Stimulated activated CD4-positive, alpha-beta T cell treated with anti-CD3 and anti-CD28 coated beads, TNF-alpha, amount 100 ng/mL, for 1 hour (primary cell): ENCODE results near the gene PPARA.
"Not testable (repeated sequence)": the region's sequence is repeated elsewhere in the genome, so short reads cannot be mapped to it uniquely, and the experiment has no call there.

Experiments
- DNase-seq, 3 donors: peaks; one replicate each; pipeline ENCODE4 v3.0.0-alpha.2; 2020; ENCODE audit warnings: low read depth in 3 of 3, low spot score in 1 of 3

PPARA gene

DNA sequence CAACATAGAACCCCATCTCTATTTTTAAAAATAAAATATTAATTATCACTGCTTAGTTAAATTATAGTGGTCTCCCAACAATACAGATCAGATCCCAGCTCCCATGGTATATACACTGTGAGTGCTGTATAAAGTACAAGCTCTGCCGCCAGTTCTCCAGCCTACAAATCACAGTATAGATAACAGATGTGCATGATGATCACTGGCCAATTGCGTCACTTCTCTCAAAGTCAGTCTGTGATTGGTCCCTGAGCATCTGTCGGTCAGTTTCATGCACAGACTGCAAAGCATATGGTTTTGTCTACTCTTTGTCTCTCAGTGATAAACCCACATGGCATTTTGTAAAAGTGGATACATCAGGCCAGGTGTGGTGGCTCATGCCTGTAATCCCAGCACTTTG, 15.7 kb downstream of the PPARA start:
- DNase-seq = no peak

DNA sequence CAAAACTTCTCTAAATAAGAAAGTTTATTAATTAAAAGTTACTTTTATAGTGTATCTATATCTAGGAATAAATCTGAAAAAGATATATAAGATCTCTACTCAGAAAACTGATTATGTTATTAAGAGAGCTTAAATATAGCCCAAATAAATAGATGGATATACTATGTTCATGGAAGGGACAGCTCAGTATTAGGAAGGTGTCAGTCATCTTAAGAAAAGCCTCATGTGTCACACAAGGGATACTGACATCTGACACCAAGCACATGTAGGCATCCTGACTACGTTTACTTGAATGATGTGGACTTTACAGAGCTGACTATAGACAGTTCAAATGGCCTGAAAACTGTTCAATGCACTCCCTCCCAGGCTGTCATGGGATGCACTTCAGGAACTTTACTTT, 19.3 kb downstream of the PPARA start:
- DNase-seq = no peak

DNA sequence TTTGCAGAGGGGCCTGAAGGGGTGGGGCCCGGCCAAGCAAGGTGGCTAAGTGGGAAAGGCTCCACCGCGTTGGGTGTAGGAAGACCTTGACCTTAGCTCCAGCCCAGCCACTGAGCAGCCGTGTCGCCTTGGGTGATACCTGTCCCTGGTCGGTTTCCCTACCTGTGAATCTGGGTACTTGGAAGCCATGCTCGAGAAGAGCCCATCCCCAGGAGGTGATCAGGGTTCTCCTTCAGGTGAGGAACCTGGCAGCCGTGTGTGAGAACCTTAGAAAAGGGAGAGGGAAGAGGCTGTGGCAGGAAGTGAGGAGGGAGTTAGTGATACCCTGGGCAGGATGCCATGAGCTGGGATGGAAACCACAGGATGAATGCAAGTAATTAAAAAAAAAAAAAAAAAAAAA, 21.6 kb downstream of the PPARA start:
- DNase-seq = no peak

DNA sequence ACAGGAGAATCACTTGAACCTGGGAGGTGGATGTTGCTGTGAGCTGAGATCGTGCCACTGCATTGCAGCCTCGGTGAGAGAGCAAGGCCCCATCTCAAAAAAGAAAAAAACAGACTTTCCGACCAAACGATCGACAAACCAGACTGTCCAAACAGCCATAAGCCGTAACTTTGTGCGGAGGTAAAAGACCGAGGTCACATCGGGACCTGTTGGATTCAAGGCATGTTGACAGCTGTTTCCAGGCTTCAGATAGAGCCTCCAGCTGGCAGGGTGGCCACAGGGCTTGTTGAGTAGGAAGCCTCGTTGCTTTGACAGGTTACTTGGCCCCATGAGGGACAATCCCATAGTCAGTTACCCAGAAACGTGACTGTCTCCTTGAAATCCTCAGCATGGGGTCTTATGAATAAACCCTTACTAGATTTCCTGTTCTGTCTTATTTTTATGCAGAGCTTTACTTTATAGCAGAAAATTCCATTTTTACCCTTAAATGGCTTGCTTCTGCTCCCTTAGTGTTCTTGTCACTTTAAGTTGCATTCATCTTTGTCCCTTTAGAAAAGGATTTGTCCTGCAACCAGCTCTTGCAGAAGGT, 22.3 kb downstream of the PPARA start:
- no peak for DNase-seq

DNA sequence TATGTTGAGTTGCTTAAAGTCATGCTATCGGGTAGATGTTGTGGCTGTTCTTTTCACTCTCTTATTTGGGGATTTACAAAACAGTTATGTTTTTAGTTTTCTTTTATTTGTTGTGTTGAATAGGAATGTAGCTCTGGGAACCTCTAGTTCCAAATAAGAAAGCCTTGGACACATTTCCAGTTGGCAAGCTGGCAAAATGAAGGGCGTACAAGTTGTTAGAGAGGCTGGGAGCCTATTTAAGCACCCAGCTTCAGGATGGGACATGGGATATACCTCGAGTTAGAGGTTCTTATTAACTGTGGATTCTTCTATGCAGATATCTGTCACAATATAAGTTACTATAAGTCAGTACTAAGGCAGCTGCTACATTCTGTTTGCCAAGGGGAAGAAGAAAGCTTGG, 22.8 kb downstream of the PPARA start:
- DNase-seq = no peak

DNA sequence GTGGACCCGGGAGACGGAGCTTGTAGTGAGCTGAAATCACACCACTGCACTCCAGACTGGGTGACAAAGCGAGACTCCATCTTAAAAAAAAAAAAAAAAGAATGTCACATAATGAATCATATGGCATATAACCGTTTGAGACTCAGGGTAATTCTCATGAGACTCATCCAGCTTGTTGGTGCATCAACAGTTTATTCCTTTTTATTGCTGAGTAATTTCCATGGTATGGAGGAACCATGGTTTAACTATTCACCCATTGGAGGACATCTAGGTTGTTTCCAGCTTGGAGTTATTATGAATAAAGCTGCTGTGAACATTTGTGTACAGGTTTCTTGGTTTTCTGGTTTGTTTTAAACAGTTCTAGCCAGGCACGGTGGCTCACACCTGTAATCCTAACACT, 25.3 kb downstream of the PPARA start:
- no peak for DNase-seq

DNA sequence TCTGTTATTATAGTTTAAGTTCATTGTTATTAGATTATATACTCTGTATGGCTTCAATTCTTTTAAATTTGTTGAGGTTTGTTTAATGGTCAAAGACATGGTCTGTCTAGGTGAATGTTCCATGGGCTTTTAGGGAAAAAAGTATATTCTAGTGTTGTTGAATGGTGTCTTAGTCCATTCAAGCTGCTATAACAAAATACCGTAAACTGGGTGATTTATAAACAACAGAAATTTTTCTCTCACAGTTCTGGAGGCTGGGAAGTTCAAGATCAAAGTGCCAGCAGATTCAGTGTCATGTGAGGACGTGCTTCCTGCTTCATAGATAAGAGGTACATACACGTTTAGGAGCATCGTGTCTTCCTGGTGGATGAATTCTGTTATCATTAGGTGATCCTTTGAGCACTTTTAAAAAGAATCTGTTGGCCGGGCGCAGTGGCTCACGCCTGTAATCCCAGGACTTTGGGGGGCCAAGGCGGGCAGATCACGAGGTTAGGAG, 26.2 kb downstream of the PPARA start:
- no peak for DNase-seq

DNA sequence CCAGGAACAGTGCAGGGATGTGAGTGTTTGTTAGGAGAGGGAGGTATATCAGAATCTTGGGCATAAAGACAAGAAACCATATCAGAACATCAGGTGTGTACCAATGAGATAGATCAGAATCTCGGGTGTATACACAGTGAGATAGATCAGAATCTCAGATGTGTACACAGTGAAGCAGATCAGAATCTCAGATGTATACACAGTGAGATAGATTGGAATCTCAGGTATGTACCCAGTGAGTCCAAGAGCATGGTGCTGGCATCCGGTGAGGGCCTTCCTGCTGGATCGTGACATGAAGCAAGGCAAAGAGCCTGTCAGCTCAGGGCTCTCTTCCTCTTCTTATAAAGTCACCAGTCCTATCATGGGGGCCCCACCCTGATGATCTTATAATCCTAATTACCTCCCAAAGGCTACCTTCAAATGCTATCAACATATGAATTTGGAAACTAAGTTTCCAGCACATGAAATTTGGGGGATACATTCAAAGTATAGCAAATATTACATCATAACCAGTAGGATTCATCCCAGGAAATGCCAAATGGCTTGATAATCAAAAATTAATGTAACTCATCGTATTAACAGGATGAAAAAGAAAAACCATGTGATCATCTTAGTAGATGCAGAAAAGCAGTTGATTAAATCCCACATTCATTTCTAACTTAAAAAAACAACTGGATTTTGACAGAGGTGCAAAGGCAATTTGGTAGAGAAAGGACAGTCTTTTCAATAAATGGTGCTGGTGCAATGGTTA, 28.6 kb downstream of the PPARA start:
- no peak for DNase-seq

DNA sequence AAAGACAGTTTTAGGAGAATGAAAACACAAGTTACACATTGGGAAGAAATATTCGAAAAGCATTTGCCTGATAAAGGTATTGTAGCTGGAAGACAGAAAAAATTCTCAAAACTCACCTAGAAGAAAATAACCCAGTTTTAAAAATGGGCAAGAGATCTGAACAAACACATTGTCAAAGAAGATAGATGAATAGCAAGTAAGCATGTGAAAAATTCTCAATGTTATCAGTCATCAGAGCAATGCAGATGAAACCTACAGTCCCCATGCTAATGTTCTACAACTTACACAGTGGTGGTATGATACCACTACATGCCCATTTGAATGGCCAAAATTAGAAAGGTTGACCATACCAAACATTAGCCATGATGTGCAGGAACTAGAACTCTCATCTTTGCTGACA, 29.4 kb downstream of the PPARA start:
- no peak for DNase-seq

DNA sequence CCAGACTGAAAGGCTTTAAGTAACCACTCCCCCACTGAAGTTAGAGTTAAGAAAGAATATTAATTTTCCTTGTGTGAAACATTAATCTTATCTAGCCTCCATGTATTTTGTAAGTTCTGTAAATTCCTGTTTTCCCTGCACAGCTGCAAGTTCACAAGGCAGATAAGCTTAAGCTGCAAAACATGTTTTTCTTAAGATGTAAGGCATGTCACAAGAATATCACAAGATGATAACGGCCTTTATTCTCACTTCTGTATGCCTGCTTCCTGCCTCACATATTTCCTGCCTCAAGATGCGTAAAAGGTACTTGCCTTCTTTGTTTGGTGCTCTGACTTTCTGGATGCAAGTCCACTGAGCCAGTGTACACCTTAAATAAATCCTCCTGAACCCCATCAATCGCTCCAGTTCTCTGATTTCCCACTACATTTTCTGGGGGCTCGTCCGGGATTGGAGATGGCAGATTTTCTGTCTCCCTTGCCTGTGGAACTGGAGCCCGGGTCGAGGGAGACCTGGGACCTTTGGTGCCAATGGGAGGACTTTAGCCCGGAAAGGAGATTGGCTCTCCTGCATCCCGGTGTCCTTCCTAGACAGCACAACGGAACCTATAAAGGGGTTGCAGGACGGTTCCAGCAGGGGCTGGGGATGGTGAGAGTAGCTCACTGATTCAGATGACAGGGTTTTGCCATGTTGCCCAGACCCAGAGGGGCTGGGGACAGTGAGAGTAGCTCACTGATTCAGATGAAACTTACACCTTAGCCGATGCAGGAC, 30.2 kb downstream of the PPARA start:
- DNase-seq = no peak

DNA sequence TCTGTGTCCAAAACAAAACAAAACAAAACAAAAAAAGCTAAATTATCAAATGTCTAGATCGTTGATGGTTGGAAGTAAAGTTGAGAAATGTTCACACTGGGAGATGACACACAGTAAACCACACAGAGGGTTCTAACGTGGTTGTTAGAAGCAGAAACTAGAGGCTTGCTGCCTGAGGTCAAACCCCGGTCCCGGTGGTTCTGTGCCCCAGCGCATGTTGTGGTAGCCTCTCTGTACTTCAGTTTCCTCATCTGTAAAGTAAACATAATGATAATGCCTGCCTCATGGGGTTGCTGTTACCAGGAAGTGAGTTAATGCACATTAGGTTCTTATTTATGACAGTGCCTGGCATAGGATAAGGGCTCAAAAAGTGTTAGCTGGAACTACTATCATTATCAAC, 33.4 kb downstream of the PPARA start:
- no peak for DNase-seq

DNA sequence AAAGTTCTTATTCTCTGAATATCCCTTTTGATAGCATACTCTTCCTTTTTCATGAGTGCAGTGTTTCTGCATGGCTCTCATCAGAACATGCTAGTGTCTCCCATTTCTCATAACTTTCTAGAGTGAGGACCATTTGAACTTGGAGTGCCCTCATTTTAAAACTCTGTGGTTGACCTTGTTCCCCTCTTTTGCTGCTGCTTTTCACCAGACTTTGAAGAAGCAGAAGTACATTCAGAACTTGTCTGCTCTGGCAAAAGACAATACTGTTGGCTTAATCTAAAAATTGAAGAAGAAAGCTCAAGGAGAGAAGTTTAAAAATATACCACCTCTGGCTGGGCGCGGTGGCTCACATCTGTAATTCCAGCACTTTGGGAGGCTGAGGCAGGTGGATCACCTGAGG, 35.0 kb downstream of the PPARA start:
- no peak for DNase-seq

DNA sequence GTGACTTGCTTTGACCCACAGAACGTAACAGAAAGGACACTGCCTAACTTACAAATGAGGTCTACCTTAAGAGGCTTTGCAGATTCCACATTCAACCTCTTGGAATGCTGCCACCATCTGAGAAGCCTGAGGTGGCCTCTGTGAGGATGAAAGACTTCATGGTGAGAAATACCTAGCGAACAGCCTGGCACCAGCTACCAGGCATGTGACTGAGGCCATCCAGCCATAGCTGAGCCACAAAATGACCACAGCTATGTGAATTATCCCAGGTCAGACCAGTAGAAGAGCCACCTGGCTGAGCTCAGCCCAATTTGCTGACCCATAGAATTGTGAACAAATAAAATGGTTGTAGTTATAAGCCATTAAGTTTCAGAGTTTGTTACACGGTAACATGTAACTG, 37.5 kb downstream of the PPARA start:
- no peak for DNase-seq

DNA sequence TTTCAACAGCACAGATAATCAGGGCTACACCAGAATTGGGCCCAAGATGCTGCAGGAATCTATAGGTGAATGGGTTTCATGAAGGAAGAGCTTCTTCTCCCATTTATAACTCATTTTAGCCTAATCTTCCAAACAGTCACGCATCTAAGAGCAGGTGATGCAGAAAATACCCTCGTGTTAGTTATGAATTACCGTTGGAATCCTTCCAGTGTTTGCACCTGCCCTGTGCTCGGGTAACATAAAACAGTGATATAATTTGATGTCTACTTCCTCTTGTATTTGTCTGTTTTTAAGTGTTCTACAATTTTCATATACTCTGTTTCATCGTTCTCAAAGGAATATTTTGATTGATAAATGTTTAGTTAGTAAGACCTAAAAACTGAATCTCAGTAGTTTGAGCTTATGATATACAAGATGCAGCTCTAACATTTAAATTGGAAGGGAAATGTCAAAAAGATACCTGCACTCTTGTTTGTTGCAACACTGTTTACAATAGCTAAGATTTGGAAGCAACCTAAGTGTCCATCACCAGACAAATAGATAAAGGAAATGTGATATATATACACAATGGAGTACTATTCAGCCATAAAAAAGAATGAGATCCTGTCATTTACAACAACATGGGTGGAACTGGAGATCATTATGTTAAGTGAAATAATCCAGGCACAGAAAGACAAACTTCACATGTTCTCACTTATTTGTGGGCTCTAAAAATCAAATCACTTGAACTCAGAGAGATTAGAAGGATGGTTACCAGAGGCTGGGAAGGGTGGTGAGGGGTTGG, 42.1 kb downstream of the PPARA start:
- DNase-seq = no peak

DNA sequence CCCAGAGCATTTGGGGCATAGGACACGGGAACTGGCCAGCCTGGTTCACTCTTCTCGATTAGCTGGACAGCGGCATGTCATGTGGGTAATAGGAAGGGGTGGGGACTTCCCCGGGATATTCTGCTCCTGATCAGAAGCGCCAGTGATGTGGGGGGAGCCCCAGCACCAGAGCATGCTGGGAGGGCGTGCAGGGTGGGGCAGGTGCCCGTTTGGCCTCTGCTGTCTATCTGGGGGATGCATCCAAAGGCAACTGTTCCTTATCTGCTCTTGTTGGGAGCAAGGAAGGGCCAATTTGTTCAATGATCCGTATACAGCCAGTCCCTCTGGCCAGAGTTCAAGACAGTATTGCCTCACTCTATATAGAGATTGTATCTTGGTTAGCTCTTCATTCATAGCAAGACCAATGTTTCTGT, 43.6 kb downstream of the PPARA start:
- no peak for DNase-seq

DNA sequence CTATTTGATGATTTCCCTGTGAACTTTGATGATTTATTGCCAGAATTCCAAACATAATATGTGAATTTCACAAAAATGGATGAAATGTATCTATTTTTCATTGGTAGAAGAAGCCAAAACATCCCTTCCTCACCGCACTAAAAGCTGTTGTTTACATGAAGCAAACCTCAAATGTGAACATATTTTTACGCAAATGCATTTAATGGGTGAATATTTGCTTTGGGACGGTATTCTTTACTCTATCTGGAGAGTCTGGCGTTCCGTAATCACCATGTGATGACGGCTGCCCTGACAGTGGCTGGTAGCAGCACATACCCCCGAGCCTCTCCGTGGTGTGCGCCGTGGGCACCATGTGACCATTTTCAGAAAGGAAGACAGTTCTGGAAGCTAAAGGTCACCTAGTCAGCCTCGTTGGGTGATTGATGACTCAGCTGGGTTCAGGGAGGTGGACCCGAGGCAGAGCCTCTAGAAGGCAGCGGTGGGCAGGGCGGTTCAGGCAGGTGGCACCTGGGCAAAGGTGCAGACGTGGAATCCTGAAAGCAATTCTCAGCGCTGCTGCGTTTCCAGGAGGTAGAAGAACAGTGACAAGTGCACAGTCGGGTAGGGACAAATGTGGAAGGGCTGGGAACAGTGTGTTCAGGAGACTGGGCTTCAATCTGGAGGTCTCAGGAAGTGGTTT, 45.3 kb downstream of the PPARA start:
- no peak for DNase-seq

DNA sequence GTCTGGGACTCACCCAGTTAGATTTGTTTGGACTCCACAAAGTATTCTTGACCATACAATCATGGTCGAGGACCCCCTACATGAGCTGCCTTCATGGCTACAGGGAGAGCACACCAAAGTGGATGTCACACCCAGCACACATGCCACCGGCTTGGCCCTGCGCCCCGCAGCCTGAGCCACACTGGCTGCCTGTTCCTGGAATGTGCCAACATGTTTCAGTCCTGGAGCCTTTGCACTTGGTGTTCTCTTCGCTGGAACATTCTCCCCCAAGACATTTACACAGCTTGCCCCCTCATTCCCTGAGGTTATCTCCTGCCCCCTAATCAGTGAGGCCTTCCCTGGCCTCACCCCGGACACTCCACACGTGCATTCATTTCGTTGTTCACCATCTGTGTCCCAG, 46.0 kb downstream of the PPARA start:
- no peak for DNase-seq

DNA sequence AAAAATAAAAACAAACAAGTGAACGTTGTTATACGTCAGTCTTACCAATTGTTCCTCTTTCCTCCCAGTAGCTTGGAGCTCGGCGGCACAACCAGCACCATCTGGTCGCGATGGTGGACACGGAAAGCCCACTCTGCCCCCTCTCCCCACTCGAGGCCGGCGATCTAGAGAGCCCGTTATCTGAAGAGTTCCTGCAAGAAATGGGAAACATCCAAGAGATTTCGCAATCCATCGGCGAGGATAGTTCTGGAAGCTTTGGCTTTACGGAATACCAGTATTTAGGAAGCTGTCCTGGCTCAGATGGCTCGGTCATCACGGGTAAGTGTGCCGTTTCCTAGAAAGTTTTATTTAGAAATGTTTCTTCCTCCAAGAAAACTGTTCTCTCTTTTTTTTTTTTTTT, 47.9 kb downstream of the PPARA start:
- DNase-seq = no peak

DNA sequence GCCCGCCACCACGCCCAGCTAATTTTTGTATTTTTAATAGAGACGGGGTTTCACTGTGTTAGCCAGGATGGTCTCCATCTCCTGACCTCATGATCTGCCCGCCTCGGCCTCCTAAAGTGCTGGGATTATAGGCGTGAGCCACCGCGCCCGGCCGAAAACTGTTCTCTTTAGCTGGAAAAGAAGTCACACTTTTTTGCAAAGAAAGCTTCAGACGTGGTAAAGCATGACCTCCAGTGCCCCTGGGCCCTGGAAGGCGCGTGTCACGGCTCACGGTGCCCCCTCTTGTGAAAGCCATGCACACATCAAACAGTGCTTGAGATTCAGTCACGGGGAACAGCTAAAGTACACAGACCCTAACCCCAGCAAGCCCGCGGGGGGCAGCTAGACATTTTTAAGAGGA, 48.5 kb downstream of the PPARA start:
- DNase-seq = not testable (repeated sequence)

DNA sequence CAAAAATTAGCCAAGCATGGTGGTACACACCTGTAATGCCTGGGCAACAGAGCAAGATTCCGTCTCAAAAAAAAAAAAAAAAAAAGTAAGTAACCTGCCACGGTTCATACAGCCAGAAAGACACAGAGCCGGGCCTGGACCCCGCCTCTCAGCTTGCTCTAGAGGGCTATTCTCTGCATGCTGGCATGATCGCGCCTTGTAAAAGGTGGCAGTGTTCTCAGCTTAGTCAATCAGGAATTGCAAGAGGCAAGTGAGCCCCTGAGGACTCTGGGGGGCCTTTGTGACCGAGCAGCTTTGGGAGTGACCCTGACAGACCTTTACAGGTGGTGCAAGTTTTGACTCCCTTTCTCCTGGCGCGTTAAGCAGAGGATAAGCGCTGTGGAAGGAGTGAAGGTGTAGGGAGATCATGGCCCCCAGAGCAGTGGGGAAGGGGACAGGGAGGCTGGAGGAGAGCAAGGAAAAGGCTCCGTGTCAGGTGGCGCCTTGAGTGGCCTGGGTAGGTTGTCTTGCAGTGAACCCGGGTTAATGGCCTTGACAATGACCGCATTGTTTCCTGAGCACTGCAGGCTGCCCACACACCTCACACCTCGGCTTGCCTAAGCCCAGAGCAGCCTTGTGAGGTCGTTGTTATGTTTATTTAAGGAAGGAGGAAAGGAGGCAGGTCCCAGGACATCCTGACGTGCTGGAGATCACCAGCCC, 50.9 kb downstream of the PPARA start:
- DNase-seq = no peak
